HCT116 (cell line): ENCODE data around the gene MROH7. TPM values are rescaled to one million over a fixed set of nuclear protein-coding genes. Genes with fewer than 3 reads are reported as not detected.

Experiments
- ATAC-seq: fragments of 200-7000 bp; cut with Tn5 transposase; 2 replicates; pipeline ENCODE4 v1.9.1; 2020; ENCODE audit warnings: mild to moderate bottlenecking, moderate library complexity
- BruUV-seq: library from RNA; stranded (reverse); fragments of 400-500 nt; replicated peaks from 2 replicates; lab custom pipeline; 2021; lab: Mats Ljungman, UMichigan
- CTCF ChIA-PET: fragments of 300-600 bp; sonication (Branson Sonifier 250); formaldehyde crosslinking; loops from one replicate; lab custom pipeline; 2021; ENCODE audit warnings: antibody characterized with exemption; lab: Charles Lee
- POLR2A ChIA-PET: fragments of 300-600, 350-600 bp; sonication (Branson Sonifier 250); formaldehyde crosslinking; loops from one replicate; lab custom pipeline; 2021; ENCODE audit warnings: antibody characterized with exemption; lab: Charles Lee
- RAD21 ChIA-PET, 2 experiments: fragments of 300-600 bp; sonication (Branson Sonifier 250); formaldehyde crosslinking; loops; one replicate each; lab custom pipeline; 2023; ENCODE audit warnings: low total read pairs in 2 of 2; ENCODE audit not compliant: uncharacterized antibody in 2 of 2, unreplicated experiment in 2 of 2, low non-redundant PET in 1 of 2; lab: Charles Lee
- DNase-seq: peaks from one replicate; pipeline ENCODE4 v3.0.0-alpha.2; 2010; ENCODE audit warnings: low read depth, low spot score
- H2AFZ ChIP-seq: fragments of 200-600 bp; shearing (Covaris generic), sonication (generic); 2 replicates; pipeline ENCODE4 v1.6.1; 2017; ENCODE audit warnings: low read depth, mixed run types, mixed read lengths, antibody characterized with exemption, low read length; ENCODE audit not compliant: poor library complexity, severe bottlenecking
- H3K27ac ChIP-seq: 2 replicates; pipeline ENCODE4 v1.5.1; 2012; ENCODE audit warnings: low read depth, low read length
- H3K27me3 ChIP-seq: fragments of 200-600 bp; sonication (generic); 2 replicates; pipeline ENCODE4 v1.6.1; 2016; ENCODE audit warnings: mixed run types, low read length, mixed read lengths; ENCODE audit not compliant: insufficient read depth
- H3K36me3 ChIP-seq, 2 experiments: fragments of 200-500 bp in 1 of 2; fragments of 200-600 bp in 1 of 2; sonication (Bioruptor generic) in 1 of 2; sonication (generic) in 1 of 2; 2 replicates each; pipeline versions ENCODE4 v1.5.1 to v1.6.1; 2014 to 2016; ENCODE audit warnings: low read length in 2 of 2, inconsistent platforms in 1 of 2, mixed read lengths in 1 of 2, mixed run types in 1 of 2; ENCODE audit not compliant: insufficient read depth in 2 of 2, control insufficient read depth in 1 of 2
- H3K4me1 ChIP-seq, 2 experiments: fragments of 200-600 bp in 1 of 2; sonication (generic) in 1 of 2; 2 replicates each; pipeline versions ENCODE4 v1.5.1 to v1.6.1; 2012 to 2017; ENCODE audit warnings: low read length in 2 of 2, inconsistent platforms in 1 of 2, mild to moderate bottlenecking in 1 of 2, mixed read lengths in 1 of 2, mixed run types in 1 of 2, moderate library complexity in 1 of 2; ENCODE audit not compliant: insufficient read depth in 2 of 2, control insufficient read depth in 1 of 2
- H3K4me2 ChIP-seq: fragments of 200-600 bp; sonication (generic); 2 replicates; pipeline ENCODE4 v1.6.1; 2017; ENCODE audit warnings: mixed run types, low read length, mixed read lengths
- H3K4me3 ChIP-seq, 2 experiments: fragments of 200-600 bp in 1 of 2; sonication (generic) in 1 of 2; replicated peaks in 1 of 2; 2 replicates each; pipeline ENCODE4 v1.5.1; 2011 to 2016; ENCODE audit warnings: low read length in 2 of 2, control low read depth in 1 of 2, low read depth in 1 of 2, mild to moderate bottlenecking in 1 of 2, mixed read lengths in 1 of 2, mixed run types in 1 of 2
- H3K79me2 ChIP-seq: fragments of 200-600 bp; sonication (generic); 2 replicates; pipeline ENCODE4 v1.6.1; 2017; ENCODE audit warnings: mild to moderate bottlenecking, mixed run types, low read length, moderate library complexity, mixed read lengths; ENCODE audit not compliant: insufficient read depth
- H3K9ac ChIP-seq: fragments of 200-600 bp; sonication (generic); 2 replicates; pipeline ENCODE4 v1.6.1; 2016; ENCODE audit warnings: low read length, mixed read lengths
- H3K9me2 ChIP-seq: fragments of 200-600 bp; sonication (generic), shearing (Covaris generic); 2 replicates; pipeline ENCODE4 v1.6.1; 2017; ENCODE audit warnings: mixed run types, mild to moderate bottlenecking, moderate library complexity; ENCODE audit not compliant: insufficient read depth
- H3K9me3 ChIP-seq, 2 experiments: fragments of 200-500 bp in 1 of 2; fragments of 200-600 bp in 1 of 2; sonication (Bioruptor generic) in 1 of 2; sonication (generic) in 1 of 2; 2 replicates each; pipeline ENCODE4 v1.6.1; 2014 to 2017; ENCODE audit warnings: low read length in 2 of 2, mixed read lengths in 2 of 2, inconsistent platforms in 1 of 2, low read depth in 1 of 2, mild to moderate bottlenecking in 1 of 2, mixed run types in 1 of 2, moderate library complexity in 1 of 2; ENCODE audit not compliant: control insufficient read depth in 1 of 2, insufficient read depth in 1 of 2
- H4K20me1 ChIP-seq: fragments of 200-600 bp; sonication (generic), shearing (Covaris generic); 2 replicates; pipeline ENCODE4 v1.6.1; 2017; ENCODE audit warnings: mixed run types, mild to moderate bottlenecking, moderate library complexity; ENCODE audit not compliant: insufficient read depth
- CBX3 ChIP-seq: IDR thresholded peaks from 2 replicates; pipeline ENCODE4 v1.6.1; 2012; ENCODE audit warnings: low read depth
- CEBPB ChIP-seq: IDR thresholded peaks from 2 replicates; pipeline ENCODE4 v1.6.1; 2012; ENCODE audit warnings: low read depth
- CTCF ChIP-seq, 3 experiments: fragments of 200-600 bp in 1 of 3; sonication (generic) in 1 of 3; IDR thresholded peaks in 2 of 3; conservative IDR thresholded peaks in 1 of 3; 2 replicates each; pipeline ENCODE4 v1.5.1; 2012 to 2017; ENCODE audit warnings: low read depth in 2 of 3, low read length in 2 of 3, antibody characterized with exemption in 1 of 3, borderline replicate concordance in 1 of 3, control low read depth in 1 of 3, mild to moderate bottlenecking in 1 of 3, mixed read lengths in 1 of 3, mixed run types in 1 of 3, moderate library complexity in 1 of 3; ENCODE audit not compliant: insufficient read depth in 1 of 3
- EZH2phosphoT487 ChIP-seq: fragments of 200-600 bp; IDR thresholded peaks from 2 replicates; pipeline ENCODE4 v1.6.1; 2018; ENCODE audit warnings: antibody characterized with exemption, borderline replicate concordance
- JUND ChIP-seq: IDR thresholded peaks from 2 replicates; pipeline ENCODE4 v1.6.1; 2012
- POLR2AphosphoS5 ChIP-seq: IDR thresholded peaks from 2 replicates; pipeline ENCODE4 v1.6.1; 2011; ENCODE audit warnings: mild to moderate bottlenecking, low read depth, low read length, moderate library complexity
- RAD21 ChIP-seq: IDR thresholded peaks from 2 replicates; pipeline ENCODE4 v1.6.1; 2012; ENCODE audit warnings: low read depth, mild to moderate bottlenecking
- YY1 ChIP-seq: IDR thresholded peaks from 2 replicates; pipeline ENCODE4 v1.6.1; 2011; ENCODE audit warnings: low read length, low read depth, moderate library complexity, mild to moderate bottlenecking; ENCODE audit not compliant: insufficient replicate concordance; ENCODE audit errors: extremely low read depth
- ZBTB33 ChIP-seq: IDR thresholded peaks from 2 replicates; pipeline ENCODE4 v1.6.1; 2011; ENCODE audit warnings: mild to moderate bottlenecking, low read length, moderate library complexity; ENCODE audit not compliant: insufficient replicate concordance; ENCODE audit errors: extremely low read depth
- intact Hi-C: fragments of 100-400 bp; cut with micrococcal nuclease; formaldehyde crosslinking; loops from 2 replicates; pipeline ENCODE4 v1.10.0; 2022
- total RNA-seq: library from RNA; stranded (reverse); gene quantifications from one replicate; pipeline ENCODE4 v1.2.1, GENCODE V29; 2021; ENCODE audit not compliant: unreplicated experiment

The MROH7 gene
- total RNA-seq, 1 experiment from 2014 or later = 1.1 TPM

GRCh38 chr1:54619749-54620148 lies 21.8 kb upstream of the MROH7 start:
- no TSS peak for BruUV-seq
- DNase-seq (no peak), ATAC-seq (no peak)
- ChIA-PET RAD21 (no interaction called here), CTCF (no interaction called here), POLR2A (no interaction called here)
- Histone ChIP-seq H3K79me2 (no peaks in the 10 kb centered on the region), H3K4me1 (no peaks in the 10 kb centered on the region), H3K27ac (no peak overlapping the region), H4K20me1 (no peaks in the 10 kb centered on the region), H3K36me3 (no peaks in the 10 kb centered on the region), H3K27me3 (no peaks in the 10 kb centered on the region), H3K9me2 (no peaks in the 10 kb centered on the region), H3K4me3 (no peak overlapping the region), H3K4me2 (no peak overlapping the region), H3K9me3 (no peaks in the 10 kb centered on the region), H2AFZ (no peak overlapping the region), H3K9ac (no peak overlapping the region)
- intact Hi-C loops = no loop called here
- no peak for TF ChIP-seq CEBPB
- no peak for TF ChIP-seq CTCF (IDR thresholded peaks at IDR 0.05 in 2 of 3, conservative IDR thresholded peaks at IDR 0.05 in 1 of 3; ENCODE audit: borderline replicate concordance in 1 of 3, insufficient read depth in 1 of 3, low read depth in 2 of 3, low read length in 2 of 3)
- no peak for TF ChIP-seq RAD21
- TF ChIP-seq JUND = no peak
- no peak for TF ChIP-seq POLR2AphosphoS5
- no peak for TF ChIP-seq EZH2phosphoT487
- TF ChIP-seq CBX3 = no peak
- no peak for TF ChIP-seq YY1
- no peak for TF ChIP-seq ZBTB33
